H9 (cell line): Measurements from ENCODE around the gene APOOL. TPM values are rescaled to one million over a fixed set of nuclear protein-coding genes. Genes with fewer than 3 reads are reported as not detected.

Experiments used
- DNase-seq: peaks from one replicate; pipeline ENCODE4 v3.0.0-alpha.2; 2017
- H2AFZ ChIP-seq: one replicate; pipeline ENCODE4 v1.6.1; 2013; ENCODE audit warnings: mild to moderate bottlenecking, low read length, control low read depth, moderate library complexity
- H2AK5ac ChIP-seq: 2 replicates; pipeline ENCODE4 v1.6.1; 2013; ENCODE audit warnings: low read length, control low read depth, mixed read lengths; ENCODE audit not compliant: insufficient read length
- H2BK120ac ChIP-seq: one replicate; pipeline ENCODE4 v1.6.1; 2013; ENCODE audit warnings: low read depth, mild to moderate bottlenecking, low read length, control low read depth, inconsistent platforms; ENCODE audit not compliant: poor library complexity, severe bottlenecking
- H2BK12ac ChIP-seq: 2 replicates; pipeline ENCODE4 v1.6.1; 2013; ENCODE audit warnings: low read length, control low read depth, mixed read lengths, low read depth; ENCODE audit not compliant: insufficient read length
- H2BK15ac ChIP-seq: 2 replicates; pipeline ENCODE4 v1.6.1; 2013; ENCODE audit warnings: low read depth, low read length, control low read depth
- H2BK20ac ChIP-seq: one replicate; pipeline ENCODE4 v1.6.1; 2013; ENCODE audit warnings: low read depth, mild to moderate bottlenecking, low read length, control low read depth, inconsistent platforms; ENCODE audit not compliant: poor library complexity, severe bottlenecking
- H2BK5ac ChIP-seq: 2 replicates; pipeline ENCODE4 v1.6.1; 2013; ENCODE audit warnings: low read length, control low read depth, mixed read lengths; ENCODE audit not compliant: insufficient read length
- H3K14ac ChIP-seq: 2 replicates; pipeline ENCODE4 v1.6.1; 2013; ENCODE audit warnings: low read length, control low read depth; ENCODE audit not compliant: insufficient read depth
- H3K18ac ChIP-seq: 2 replicates; pipeline ENCODE4 v1.6.1; 2013; ENCODE audit warnings: low read depth, mild to moderate bottlenecking, mixed read lengths, low read length, control low read depth; ENCODE audit not compliant: insufficient read length
- H3K23ac ChIP-seq: 2 replicates; pipeline ENCODE4 v1.6.1; 2013; ENCODE audit warnings: low read length, control low read depth, mixed read lengths, low read depth; ENCODE audit not compliant: insufficient read length
- H3K23me2 ChIP-seq: 2 replicates; pipeline ENCODE4 v1.6.1; 2013; ENCODE audit warnings: low read depth, mild to moderate bottlenecking, mixed read lengths, low read length, control low read depth; ENCODE audit not compliant: insufficient read length, poor library complexity, severe bottlenecking
- H3K27ac ChIP-seq: 2 replicates; pipeline ENCODE4 v1.5.1; 2013; ENCODE audit warnings: low read length, control low read depth, mixed read lengths, low read depth; ENCODE audit not compliant: insufficient read length
- H3K27me3 ChIP-seq: 2 replicates; pipeline ENCODE4 v1.6.1; 2013; ENCODE audit warnings: low read length, control low read depth, inconsistent platforms; ENCODE audit not compliant: insufficient read depth
- H3K4ac ChIP-seq: 2 replicates; pipeline ENCODE4 v1.6.1; 2013; ENCODE audit warnings: low read depth, mild to moderate bottlenecking, control low read depth, inconsistent platforms, low read length, moderate library complexity
- H3K4me1 ChIP-seq: 2 replicates; pipeline ENCODE4 v1.6.1; 2013; ENCODE audit warnings: low read length, control low read depth, inconsistent platforms; ENCODE audit not compliant: insufficient read depth
- H3K4me2 ChIP-seq: 2 replicates; pipeline ENCODE4 v1.6.1; 2013; ENCODE audit warnings: low read length, control low read depth, mixed read lengths; ENCODE audit not compliant: insufficient read length, insufficient read depth
- H3K56ac ChIP-seq: 2 replicates; pipeline ENCODE4 v1.6.1; 2013; ENCODE audit warnings: low read depth, mild to moderate bottlenecking, mixed read lengths, low read length, control low read depth; ENCODE audit not compliant: insufficient read length
- H3K79me1 ChIP-seq: 2 replicates; pipeline ENCODE4 v1.6.1; 2013; ENCODE audit warnings: low read depth, mild to moderate bottlenecking, moderate library complexity, low read length, control low read depth, inconsistent platforms; ENCODE audit not compliant: insufficient read depth, poor library complexity, severe bottlenecking
- H3K79me2 ChIP-seq: 2 replicates; pipeline ENCODE4 v1.6.1; 2013; ENCODE audit warnings: low read length, control low read depth, inconsistent platforms; ENCODE audit not compliant: insufficient read depth
- H3K9ac ChIP-seq: 2 replicates; pipeline ENCODE4 v1.6.1; 2013; ENCODE audit warnings: low read length, control low read depth, mixed read lengths; ENCODE audit not compliant: insufficient read length; ENCODE audit errors: extremely low read depth
- H3K9me3 ChIP-seq: one replicate; pipeline ENCODE4 v1.6.1; 2013; ENCODE audit warnings: low read depth, low read length, inconsistent platforms; ENCODE audit not compliant: control insufficient read depth
- H3T11ph ChIP-seq: one replicate; pipeline ENCODE4 v1.6.1; 2013; ENCODE audit warnings: mild to moderate bottlenecking, low read length, control low read depth, inconsistent platforms
- H4K20me1 ChIP-seq: one replicate; pipeline ENCODE4 v1.6.1; 2013; ENCODE audit not compliant: control insufficient read depth, insufficient read length, insufficient read depth
- H4K5ac ChIP-seq: 2 replicates; pipeline ENCODE4 v1.6.1; 2013; ENCODE audit warnings: low read depth, mild to moderate bottlenecking, mixed read lengths, low read length, control low read depth; ENCODE audit not compliant: insufficient read length
- H4K8ac ChIP-seq: replicated peaks from 2 replicates; pipeline ENCODE4 v1.6.1; 2013; ENCODE audit warnings: low read length, control low read depth, mixed read lengths, low read depth; ENCODE audit not compliant: insufficient read length
- H4K91ac ChIP-seq: 2 replicates; pipeline ENCODE4 v1.6.1; 2013; ENCODE audit warnings: low read depth, mild to moderate bottlenecking, moderate library complexity, mixed read lengths, low read length, control low read depth; ENCODE audit not compliant: insufficient read length
- H3K27ac Mint-ChIP-seq, 3 experiments: 2 replicates in 2 of 3; 3 replicates in 1 of 3; pipeline ENCODE4 v1.8.0; 2020 to 2021; ENCODE audit warnings: mixed read lengths in 3 of 3, mild to moderate bottlenecking in 1 of 3, moderate library complexity in 1 of 3
- H3K27me3 Mint-ChIP-seq: 2 replicates; pipeline ENCODE4 v1.8.0; 2021; ENCODE audit warnings: low read depth, mild to moderate bottlenecking, moderate library complexity, mixed read lengths
- H3K36me3 Mint-ChIP-seq, 3 experiments: 2 replicates in 2 of 3; 3 replicates in 1 of 3; pipeline ENCODE4 v1.8.0; 2020 to 2021; ENCODE audit warnings: low read depth in 3 of 3, mixed read lengths in 3 of 3; ENCODE audit not compliant: insufficient read depth in 1 of 3
- H3K4me1 Mint-ChIP-seq, 2 experiments: 2 replicates each; pipeline ENCODE4 v1.8.0; 2020; ENCODE audit warnings: mixed read lengths in 2 of 2
- H3K4me3 Mint-ChIP-seq, 2 experiments: 2 replicates in 1 of 2; 3 replicates in 1 of 2; pipeline ENCODE4 v1.8.0; 2020 to 2021; ENCODE audit warnings: mild to moderate bottlenecking in 2 of 2, mixed read lengths in 2 of 2, moderate library complexity in 1 of 2
- H3K9me3 Mint-ChIP-seq, 2 experiments: 2 replicates in 1 of 2; 3 replicates in 1 of 2; pipeline ENCODE4 v1.8.0; 2020; ENCODE audit warnings: mild to moderate bottlenecking in 2 of 2, mixed read lengths in 2 of 2, moderate library complexity in 1 of 2
- WGBS: extraction: QIAGEN DNeasy Blood & Tissue Kit; methylation state at CpG from one replicate; pipeline ENCODE4 v1.1.7; 2013; ENCODE audit warnings: missing lambda C conversion rate, low lambda C conversion rate, mixed read lengths; ENCODE audit not compliant: insufficient read length; ENCODE audit errors: extremely low coverage; 5-methylcytosine and 5-hydroxymethylcytosine counted together
- total RNA-seq: library from RNA; stranded (reverse); gene quantifications from 2 replicates; pipeline ENCODE4 v1.2.1, GENCODE V29; 2021
- TF ChIP-seq, protein P1 (sequence below): fragments of 200-600 bp; sonication (generic); conservative IDR thresholded peaks from 3 replicates; pipeline ENCODE4 v1.8.0; 2021; ENCODE audit warnings: antibody characterized with exemption, mild to moderate bottlenecking

APOOL gene
- total RNA-seq, 1 experiment from 2014 or later = 8.0 TPM

DNA sequence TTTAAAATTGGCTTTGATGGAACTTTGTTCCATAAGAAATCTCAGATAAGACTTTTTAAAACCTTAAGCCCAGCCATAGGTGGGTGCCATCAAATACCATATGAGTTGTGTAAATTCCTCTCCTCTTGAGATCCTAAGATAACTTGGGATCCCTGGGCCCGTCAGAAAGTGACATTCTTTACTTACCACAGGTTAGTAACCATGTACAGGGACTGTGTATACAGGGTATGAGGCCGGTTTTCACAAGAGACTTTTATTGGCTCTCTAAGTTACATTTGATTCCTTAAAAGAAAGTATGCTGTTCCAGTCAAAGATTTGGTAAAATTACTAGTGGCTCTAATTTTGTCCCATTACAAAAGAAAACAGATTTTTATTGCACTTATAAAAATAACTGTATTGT is 110.1 kb downstream of the APOOL start:
- H3K36me3 Mint-ChIP-seq = peaks cover 4% of the 10 kb centered on the region in 3 experiments; a peak in 4 of 7 replicates
- no peaks in the 10 kb centered on the region for H3K79me2 ChIP-seq
- no peak overlapping the region for H4K91ac ChIP-seq
- H3K4me3 Mint-ChIP-seq = no peak overlapping the region
- H3T11ph ChIP-seq = no peak overlapping the region
- no peak overlapping the region for H3K4me2 ChIP-seq
- H3K27ac Mint-ChIP-seq = no peak overlapping the region
- peaks cover 18% of the 10 kb centered on the region for H3K9me3 ChIP-seq
- no peak overlapping the region for H2BK120ac ChIP-seq
- H4K20me1 ChIP-seq = no peaks in the 10 kb centered on the region
- H3K56ac ChIP-seq = no peak overlapping the region
- no peak overlapping the region for H3K23ac ChIP-seq
- H4K5ac ChIP-seq = no peak overlapping the region
- H2AK5ac ChIP-seq = no peak overlapping the region
- no peak overlapping the region for H3K4ac ChIP-seq
- TF ChIP-seq, protein P1, sequence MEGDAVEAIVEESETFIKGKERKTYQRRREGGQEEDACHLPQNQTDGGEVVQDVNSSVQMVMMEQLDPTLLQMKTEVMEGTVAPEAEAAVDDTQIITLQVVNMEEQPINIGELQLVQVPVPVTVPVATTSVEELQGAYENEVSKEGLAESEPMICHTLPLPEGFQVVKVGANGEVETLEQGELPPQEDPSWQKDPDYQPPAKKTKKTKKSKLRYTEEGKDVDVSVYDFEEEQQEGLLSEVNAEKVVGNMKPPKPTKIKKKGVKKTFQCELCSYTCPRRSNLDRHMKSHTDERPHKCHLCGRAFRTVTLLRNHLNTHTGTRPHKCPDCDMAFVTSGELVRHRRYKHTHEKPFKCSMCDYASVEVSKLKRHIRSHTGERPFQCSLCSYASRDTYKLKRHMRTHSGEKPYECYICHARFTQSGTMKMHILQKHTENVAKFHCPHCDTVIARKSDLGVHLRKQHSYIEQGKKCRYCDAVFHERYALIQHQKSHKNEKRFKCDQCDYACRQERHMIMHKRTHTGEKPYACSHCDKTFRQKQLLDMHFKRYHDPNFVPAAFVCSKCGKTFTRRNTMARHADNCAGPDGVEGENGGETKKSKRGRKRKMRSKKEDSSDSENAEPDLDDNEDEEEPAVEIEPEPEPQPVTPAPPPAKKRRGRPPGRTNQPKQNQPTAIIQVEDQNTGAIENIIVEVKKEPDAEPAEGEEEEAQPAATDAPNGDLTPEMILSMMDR = no peak
- no peak overlapping the region for H3K9ac ChIP-seq
- no peak for DNase-seq
- no peak overlapping the region for H2BK12ac ChIP-seq
- H3K4me1 Mint-ChIP-seq = no peaks in the 10 kb centered on the region
- no peaks in the 10 kb centered on the region for H3K27me3 Mint-ChIP-seq
- no peaks in the 10 kb centered on the region for H3K4me1 ChIP-seq
- H4K8ac ChIP-seq = no peak overlapping the region
- no peak overlapping the region for H2AFZ ChIP-seq
- no peak overlapping the region for H2BK15ac ChIP-seq
- no CpG with 5 or more reads among the region's 2 CpGs for WGBS
- peaks cover 51 to 58% of the 10 kb centered on the region in 2 experiments for H3K9me3 Mint-ChIP-seq
- H2BK20ac ChIP-seq = no peak overlapping the region
- H3K27me3 ChIP-seq = no peaks in the 10 kb centered on the region
- no peaks in the 10 kb centered on the region for H3K23me2 ChIP-seq
- H3K27ac ChIP-seq = no peak overlapping the region
- H2BK5ac ChIP-seq = no peak overlapping the region
- H3K79me1 ChIP-seq = no peaks in the 10 kb centered on the region
- no peak overlapping the region for H3K18ac ChIP-seq
- H3K14ac ChIP-seq = no peak overlapping the region
